ENCODE results near the gene MAN2B2.
"Not testable (repeated sequence)": the region's sequence is repeated elsewhere in the genome, so short reads cannot be mapped to it uniquely, and the experiment has no call there.

Gene MAN2B2

GRCh38 chr4:6619116-6619465 lies 44.1 kb downstream of the MAN2B2 start:
- no peak for FAIRE-seq

- no peak for FAIRE-seq
These were observed 44.7 kb downstream of the MAN2B2 start for GRCh38 chr4:6619466-6620255.

- FAIRE-seq, result no peak
These were observed 45.3 kb downstream of the MAN2B2 start for GRCh38 chr4:6620296-6620695.

- FAIRE-seq, result no peak
These were observed 46.0 kb downstream of the MAN2B2 start for GRCh38 chr4:6620891-6621555.

GRCh38 chr4:6621556-6621927 lies 46.6 kb downstream of the MAN2B2 start:
- FAIRE-seq, result no peak

- FAIRE-seq, result no peak
These were observed 47.8 kb downstream of the MAN2B2 start for GRCh38 chr4:6622744-6623143.

- FAIRE-seq, result no peak
These were observed 50.3 kb downstream of the MAN2B2 start for GRCh38 chr4:6625256-6625655.

GRCh38 chr4:6626066-6626465 lies 51.1 kb downstream of the MAN2B2 start:
- FAIRE-seq, result no peak

- no peak for FAIRE-seq
These were observed 52.8 kb downstream of the MAN2B2 start for GRCh38 chr4:6627832-6628231.

GRCh38 chr4:6628484-6628883 lies 53.5 kb downstream of the MAN2B2 start:
- not testable (repeated sequence) for FAIRE-seq

- FAIRE-seq, result no peak
These were observed 57.1 kb downstream of the MAN2B2 start for GRCh38 chr4:6632125-6632524.

- no peak for FAIRE-seq
These were observed 58.3 kb downstream of the MAN2B2 start for GRCh38 chr4:6633091-6633906.

- FAIRE-seq, result no peak
These were observed 59.8 kb downstream of the MAN2B2 start for GRCh38 chr4:6634746-6635145.

GRCh38 chr4:6639137-6639680 lies 64.2 kb downstream of the MAN2B2 start:
- FAIRE-seq, result no peak

GRCh38 chr4:6640292-6641163 lies 65.5 kb downstream of the MAN2B2 start, which contains the start of gene MRFAP1:
TSS of gene MRFAP1 (plus strand) at chr4:6640685. CDS start at chr4:6640863, 178 bp downstream.
- FAIRE-seq, result no peak

GRCh38 chr4:6641164-6641970 lies 66.4 kb downstream of the MAN2B2 start:
- FAIRE-seq, result no peak

GRCh38 chr4:6641971-6642320 lies 67.0 kb downstream of the MAN2B2 start:
- FAIRE-seq, result no peak

GRCh38 chr4:6643141-6643847 lies 68.3 kb downstream of the MAN2B2 start:
- no peak for FAIRE-seq

GRCh38 chr4:6644792-6645530 lies 70.0 kb downstream of the MAN2B2 start:
- FAIRE-seq, result no peak

- FAIRE-seq, result no peak
These were observed 72.2 kb downstream of the MAN2B2 start for GRCh38 chr4:6647169-6647568.

Measured in A204.1 (cell line).